Thyroid gland (tissue), 4 donors: Measurements from ENCODE around the gene NFIX.

Source experiments
- POLR2A ChIP-seq, 2 donors: fragments of 450-650 bp; IDR thresholded peaks; one replicate each; pipeline ENCODE4 v1.6.1; 2017; ENCODE audit warnings: antibody characterized with exemption in 2 of 2, mild to moderate bottlenecking in 2 of 2, moderate library complexity in 1 of 2
- TF ChIP-seq, protein P1 (sequence below), 6 experiments: fragments of 200-600 bp in 3 of 6; fragments of 450-650 bp in 3 of 6; sonication (generic) in 3 of 6; IDR thresholded peaks; one replicate each; pipeline ENCODE4 v1.5.1; 2016 to 2019; ENCODE audit warnings: antibody characterized with exemption in 6 of 6, mild to moderate bottlenecking in 2 of 6, inconsistent platforms in 1 of 6, moderate library complexity in 1 of 6

DNA sequence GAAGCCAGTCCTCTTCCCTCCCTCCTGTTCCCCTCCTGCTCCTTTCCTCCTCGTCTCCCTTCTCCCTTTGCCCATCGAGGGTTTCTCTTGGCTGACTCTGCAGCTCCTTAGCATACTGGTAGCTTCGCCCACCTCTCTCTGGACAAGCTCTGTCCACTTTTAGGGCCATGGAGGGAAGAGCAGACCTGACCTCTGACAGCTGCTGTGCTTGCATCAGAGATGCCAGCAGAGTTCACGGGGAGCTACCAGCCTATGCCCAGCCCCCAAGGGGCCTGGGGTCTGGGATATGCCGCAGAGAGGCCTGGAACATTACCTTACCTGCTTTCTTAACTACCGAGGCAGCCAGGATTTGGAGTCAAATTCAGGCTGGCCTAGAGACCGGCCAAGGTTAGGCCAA is 87.7 kb downstream of the NFIX start:
- TF ChIP-seq, protein P1, sequence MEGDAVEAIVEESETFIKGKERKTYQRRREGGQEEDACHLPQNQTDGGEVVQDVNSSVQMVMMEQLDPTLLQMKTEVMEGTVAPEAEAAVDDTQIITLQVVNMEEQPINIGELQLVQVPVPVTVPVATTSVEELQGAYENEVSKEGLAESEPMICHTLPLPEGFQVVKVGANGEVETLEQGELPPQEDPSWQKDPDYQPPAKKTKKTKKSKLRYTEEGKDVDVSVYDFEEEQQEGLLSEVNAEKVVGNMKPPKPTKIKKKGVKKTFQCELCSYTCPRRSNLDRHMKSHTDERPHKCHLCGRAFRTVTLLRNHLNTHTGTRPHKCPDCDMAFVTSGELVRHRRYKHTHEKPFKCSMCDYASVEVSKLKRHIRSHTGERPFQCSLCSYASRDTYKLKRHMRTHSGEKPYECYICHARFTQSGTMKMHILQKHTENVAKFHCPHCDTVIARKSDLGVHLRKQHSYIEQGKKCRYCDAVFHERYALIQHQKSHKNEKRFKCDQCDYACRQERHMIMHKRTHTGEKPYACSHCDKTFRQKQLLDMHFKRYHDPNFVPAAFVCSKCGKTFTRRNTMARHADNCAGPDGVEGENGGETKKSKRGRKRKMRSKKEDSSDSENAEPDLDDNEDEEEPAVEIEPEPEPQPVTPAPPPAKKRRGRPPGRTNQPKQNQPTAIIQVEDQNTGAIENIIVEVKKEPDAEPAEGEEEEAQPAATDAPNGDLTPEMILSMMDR (IDR thresholded peaks at IDR 0.05) = no peak
- TF ChIP-seq POLR2A (IDR thresholded peaks at IDR 0.05) = no peak
